Activated naive CD8-positive, alpha-beta T cell (primary cell): ENCODE results near the gene CRHR1.
A peak's percentile ranks its signal among the peaks of the same experiment; 100 is the strongest.
"Not testable (repeated sequence)": the region's sequence is repeated elsewhere in the genome, so short reads cannot be mapped to it uniquely, and the experiment has no call there.

Source experiments
- H3K27ac Mint-ChIP-seq: one replicate; pipeline ENCODE4 v1.8.0; 2021; ENCODE audit warnings: mixed read lengths
- H3K27me3 Mint-ChIP-seq: one replicate; pipeline ENCODE4 v1.8.0; 2021; ENCODE audit warnings: mixed read lengths
- H3K36me3 Mint-ChIP-seq: one replicate; pipeline ENCODE4 v1.8.0; 2021; ENCODE audit warnings: mixed read lengths
- H3K4me1 Mint-ChIP-seq: one replicate; pipeline ENCODE4 v1.8.0; 2021; ENCODE audit warnings: low read depth, mixed read lengths
- H3K4me3 Mint-ChIP-seq: one replicate; pipeline ENCODE4 v1.8.0; 2021; ENCODE audit warnings: mild to moderate bottlenecking, mixed read lengths
- H3K9me3 Mint-ChIP-seq: one replicate; pipeline ENCODE4 v1.8.0; 2021; ENCODE audit warnings: low read depth, mixed read lengths

Gene CRHR1

GRCh38 chr17:45847747-45848146 is 63.6 kb downstream of the CRHR1 start:
- H3K9me3 Mint-ChIP-seq = no peaks in the 10 kb centered on the region
- no peaks in the 10 kb centered on the region for H3K27me3 Mint-ChIP-seq
- no peaks in the 10 kb centered on the region for H3K36me3 Mint-ChIP-seq
- H3K27ac Mint-ChIP-seq = no peak overlapping the region
- peaks cover 2% of the 10 kb centered on the region for H3K4me1 Mint-ChIP-seq
- no peak overlapping the region for H3K4me3 Mint-ChIP-seq

DNA sequence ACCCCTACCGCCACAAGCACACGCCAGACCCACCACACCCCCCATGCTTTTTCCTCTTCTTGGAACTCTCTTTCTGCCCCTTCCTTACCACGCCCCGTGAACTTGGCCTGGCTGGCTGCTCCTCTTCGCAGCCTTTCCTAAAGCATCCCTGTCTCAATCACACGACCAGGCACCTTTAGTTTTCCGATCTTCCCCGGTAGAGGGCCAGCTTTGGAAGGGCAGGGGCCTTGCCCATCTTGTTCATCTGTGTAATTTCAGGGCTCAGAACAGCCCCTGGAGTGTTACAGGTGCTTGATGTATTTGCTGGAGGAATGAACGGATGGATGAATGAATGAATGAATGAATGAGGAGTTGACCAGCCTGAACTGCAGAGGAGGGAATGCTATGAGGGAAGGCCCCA is 64.3 kb downstream of the CRHR1 start:
- H3K27ac Mint-ChIP-seq = no peak overlapping the region

GRCh38 chr17:45848868-45849535 is 64.9 kb downstream of the CRHR1 start:
- no peak overlapping the region for H3K4me3 Mint-ChIP-seq
- peaks cover 4% of the 10 kb centered on the region for H3K4me1 Mint-ChIP-seq
- H3K27ac Mint-ChIP-seq = no peak overlapping the region
- no peaks in the 10 kb centered on the region for H3K36me3 Mint-ChIP-seq
- H3K27me3 Mint-ChIP-seq = no peaks in the 10 kb centered on the region
- H3K9me3 Mint-ChIP-seq = no peaks in the 10 kb centered on the region

More for the DNA sequence above, 64.3 kb downstream of the CRHR1 start:
- Mint-ChIP-seq H3K4me3 (no peak overlapping the region), H3K4me1 (peaks cover 4% of the 10 kb centered on the region), H3K36me3 (no peaks in the 10 kb centered on the region), H3K9me3 (no peaks in the 10 kb centered on the region), H3K27me3 (no peaks in the 10 kb centered on the region)

DNA sequence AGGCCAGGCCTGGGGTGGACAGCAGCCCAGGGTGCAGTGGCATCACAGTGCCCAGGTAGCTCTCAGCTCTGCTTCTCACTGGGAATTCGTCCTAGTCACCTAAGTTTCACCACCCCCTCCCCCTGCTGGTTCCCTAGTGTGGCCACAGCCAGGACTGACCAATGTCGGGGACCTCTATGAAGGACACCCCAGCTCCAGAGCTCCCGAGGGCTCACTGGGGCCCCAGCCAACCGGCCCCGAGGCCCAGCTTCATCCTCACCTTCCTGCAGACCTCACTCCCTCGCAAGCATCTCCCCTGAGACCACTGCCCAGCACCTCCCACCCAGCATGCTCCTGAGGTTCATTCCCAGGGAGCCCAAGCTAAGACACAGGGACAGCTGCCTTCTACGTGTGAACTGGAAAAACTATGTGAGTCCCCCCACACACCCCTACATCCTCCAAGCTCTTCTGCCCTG is 65.4 kb downstream of the CRHR1 start:
- Mint-ChIP-seq H3K4me3 (no peak overlapping the region), H3K36me3 (no peaks in the 10 kb centered on the region), H3K4me1 (peaks cover 4% of the 10 kb centered on the region), H3K27ac (no peak overlapping the region), H3K27me3 (no peaks in the 10 kb centered on the region), H3K9me3 (no peaks in the 10 kb centered on the region)

GRCh38 chr17:45850011-45850410 is 65.9 kb downstream of the CRHR1 start:
- Mint-ChIP-seq H3K4me1 (peaks cover 4% of the 10 kb centered on the region), H3K27me3 (no peaks in the 10 kb centered on the region), H3K9me3 (no peaks in the 10 kb centered on the region), H3K36me3 (no peaks in the 10 kb centered on the region), H3K4me3 (no peak overlapping the region), H3K27ac (no peak overlapping the region)

DNA sequence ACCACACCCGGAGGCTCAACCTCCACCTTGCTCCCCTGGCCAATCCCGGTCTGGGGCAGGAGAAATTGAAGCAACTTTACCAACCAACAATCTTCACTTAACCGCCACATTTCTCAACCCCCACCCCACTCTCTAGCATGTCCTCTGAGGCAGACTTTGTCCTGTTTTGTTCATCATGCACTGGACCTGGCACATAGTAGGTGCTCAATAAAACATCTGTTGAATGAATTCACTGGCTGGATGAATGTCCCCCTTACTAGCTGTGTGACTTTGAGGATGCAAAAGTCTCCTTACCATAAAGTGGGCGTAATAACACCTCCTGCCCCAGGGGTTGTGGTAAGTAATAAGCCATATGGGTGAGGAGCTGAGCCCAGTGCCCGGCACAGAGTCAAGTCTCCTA is 66.3 kb downstream of the CRHR1 start:
- H3K27me3 Mint-ChIP-seq = no peaks in the 10 kb centered on the region
- H3K27ac Mint-ChIP-seq = peak overlapping the region; percentile 34
- no peaks in the 10 kb centered on the region for H3K9me3 Mint-ChIP-seq

DNA sequence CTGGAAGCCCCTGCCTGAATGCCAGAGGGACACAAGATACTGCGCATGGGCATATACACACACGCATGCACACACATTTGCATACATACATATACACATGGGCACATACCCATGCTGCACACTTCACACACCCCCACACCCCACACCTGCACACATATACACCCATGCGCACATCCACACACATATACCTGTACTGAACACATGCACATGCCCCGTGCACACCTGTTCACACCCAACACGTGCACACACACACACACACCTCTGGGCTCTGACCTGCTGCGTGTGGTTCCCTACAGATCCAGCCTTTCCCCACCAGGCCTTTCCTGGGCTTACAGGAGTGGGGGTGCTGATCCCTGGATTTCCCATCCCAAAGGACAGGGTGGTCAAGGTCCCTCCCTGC is 66.9 kb downstream of the CRHR1 start:
- Mint-ChIP-seq H3K4me1 (peaks cover 4% of the 10 kb centered on the region), H3K27me3 (no peaks in the 10 kb centered on the region), H3K9me3 (no peaks in the 10 kb centered on the region), H3K4me3 (no peak overlapping the region), H3K27ac (no peak overlapping the region), H3K36me3 (no peaks in the 10 kb centered on the region)

More for the DNA sequence above, 66.3 kb downstream of the CRHR1 start:
- Mint-ChIP-seq H3K4me1 (peaks cover 4% of the 10 kb centered on the region), H3K36me3 (no peaks in the 10 kb centered on the region), H3K4me3 (no peak overlapping the region)

GRCh38 chr17:45851464-45851863 is 67.3 kb downstream of the CRHR1 start:
- no peaks in the 10 kb centered on the region for H3K9me3 Mint-ChIP-seq
- H3K27ac Mint-ChIP-seq = no peak overlapping the region
- H3K4me1 Mint-ChIP-seq = peaks cover 4% of the 10 kb centered on the region
- H3K27me3 Mint-ChIP-seq = no peaks in the 10 kb centered on the region
- H3K4me3 Mint-ChIP-seq = no peak overlapping the region
- H3K36me3 Mint-ChIP-seq = no peaks in the 10 kb centered on the region

DNA sequence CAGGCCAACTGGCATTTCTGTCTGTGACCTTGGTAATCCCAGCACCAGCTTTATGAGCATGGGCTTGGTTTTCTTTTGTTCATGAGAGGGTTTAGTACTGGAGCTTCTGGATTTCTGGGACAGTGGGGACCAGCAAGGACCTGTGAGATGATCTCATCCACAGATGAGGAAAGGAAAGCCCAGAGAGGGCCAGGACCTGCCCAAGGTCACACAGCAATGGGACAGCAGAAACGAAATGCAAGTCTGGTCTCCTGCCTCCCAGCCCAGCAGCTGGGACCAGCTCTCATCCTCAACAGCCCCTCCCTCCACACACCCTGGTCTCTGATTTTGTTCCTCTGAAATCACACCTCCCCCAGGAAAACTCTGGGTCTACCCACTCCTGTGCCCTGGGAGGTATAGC is 67.8 kb downstream of the CRHR1 start:
- Mint-ChIP-seq H3K4me3 (no peak overlapping the region), H3K27me3 (no peaks in the 10 kb centered on the region), H3K9me3 (no peaks in the 10 kb centered on the region), H3K36me3 (no peaks in the 10 kb centered on the region), H3K27ac (no peak overlapping the region), H3K4me1 (peaks cover 4% of the 10 kb centered on the region)

DNA sequence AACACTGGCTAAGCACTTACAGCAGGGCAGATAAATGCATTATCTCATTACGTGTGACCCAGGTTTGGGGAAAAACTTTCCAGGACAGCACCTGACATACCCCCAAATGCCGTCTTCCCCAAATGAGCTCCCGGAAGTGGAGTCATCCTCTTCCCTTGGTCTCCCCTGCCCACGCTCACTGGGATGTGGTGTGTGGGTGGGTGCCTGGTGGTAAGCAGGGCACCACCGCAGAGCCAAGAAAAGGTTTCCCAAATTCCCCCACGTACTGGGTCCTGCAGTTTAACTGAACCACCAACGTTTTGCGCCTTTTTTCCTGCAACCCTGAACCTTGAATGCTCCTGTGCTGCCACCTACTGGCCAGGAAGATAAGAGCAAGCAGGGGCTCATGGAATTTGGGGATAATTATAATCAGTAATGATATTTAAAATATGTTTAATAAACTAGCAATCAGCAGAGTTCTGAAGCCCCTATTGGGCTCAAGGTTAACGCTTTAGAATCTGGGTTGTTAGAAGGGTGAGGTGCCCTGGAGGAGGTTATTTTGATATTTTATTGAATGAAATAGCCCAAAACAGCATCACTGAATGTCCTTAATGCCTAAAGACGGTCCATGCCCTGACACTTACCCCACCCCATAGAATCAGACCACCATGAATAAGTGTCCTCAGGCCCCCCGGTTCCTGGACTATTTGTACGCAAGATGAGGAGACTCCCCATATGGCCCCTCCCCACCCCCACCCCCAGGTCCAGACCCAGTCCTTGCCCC is 68.6 kb downstream of the CRHR1 start:
- H3K4me3 Mint-ChIP-seq = no peak overlapping the region
- no peak overlapping the region for H3K27ac Mint-ChIP-seq
- H3K36me3 Mint-ChIP-seq = no peaks in the 10 kb centered on the region
- H3K27me3 Mint-ChIP-seq = peaks cover 4% of the 10 kb centered on the region
- H3K9me3 Mint-ChIP-seq = no peaks in the 10 kb centered on the region
- H3K4me1 Mint-ChIP-seq = peaks cover 4% of the 10 kb centered on the region

DNA sequence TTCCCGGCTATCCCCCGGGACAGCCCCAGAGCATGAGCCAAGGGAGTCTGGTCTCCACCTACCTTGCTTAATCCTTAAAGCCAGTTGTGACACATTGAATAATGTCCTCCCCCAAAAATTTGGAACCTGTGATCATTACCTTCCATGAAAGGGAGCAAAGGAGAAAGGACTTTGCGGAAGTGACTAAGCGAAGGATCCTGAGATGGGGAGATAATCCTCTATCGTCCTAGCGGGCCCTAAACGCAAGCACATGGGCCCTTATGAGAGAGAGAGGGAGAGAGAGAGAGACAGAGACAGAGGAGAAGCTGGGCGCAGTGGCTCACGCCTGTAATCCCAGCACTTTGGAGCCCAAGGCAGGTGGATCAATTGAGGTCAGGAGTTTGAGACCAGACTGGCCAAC is 70.1 kb downstream of the CRHR1 start:
- peaks cover 4% of the 10 kb centered on the region for H3K4me1 Mint-ChIP-seq
- no peaks in the 10 kb centered on the region for H3K36me3 Mint-ChIP-seq
- no peaks in the 10 kb centered on the region for H3K9me3 Mint-ChIP-seq
- no peak overlapping the region for H3K27ac Mint-ChIP-seq
- H3K4me3 Mint-ChIP-seq = no peak overlapping the region
- H3K27me3 Mint-ChIP-seq = peaks cover 7% of the 10 kb centered on the region

GRCh38 chr17:45855691-45856336 is 71.7 kb downstream of the CRHR1 start:
- H3K27ac Mint-ChIP-seq = no peak overlapping the region
- no peaks in the 10 kb centered on the region for H3K9me3 Mint-ChIP-seq
- H3K36me3 Mint-ChIP-seq = no peaks in the 10 kb centered on the region
- peaks cover 13% of the 10 kb centered on the region for H3K27me3 Mint-ChIP-seq
- no peak overlapping the region for H3K4me3 Mint-ChIP-seq
- peaks cover 4% of the 10 kb centered on the region for H3K4me1 Mint-ChIP-seq

DNA sequence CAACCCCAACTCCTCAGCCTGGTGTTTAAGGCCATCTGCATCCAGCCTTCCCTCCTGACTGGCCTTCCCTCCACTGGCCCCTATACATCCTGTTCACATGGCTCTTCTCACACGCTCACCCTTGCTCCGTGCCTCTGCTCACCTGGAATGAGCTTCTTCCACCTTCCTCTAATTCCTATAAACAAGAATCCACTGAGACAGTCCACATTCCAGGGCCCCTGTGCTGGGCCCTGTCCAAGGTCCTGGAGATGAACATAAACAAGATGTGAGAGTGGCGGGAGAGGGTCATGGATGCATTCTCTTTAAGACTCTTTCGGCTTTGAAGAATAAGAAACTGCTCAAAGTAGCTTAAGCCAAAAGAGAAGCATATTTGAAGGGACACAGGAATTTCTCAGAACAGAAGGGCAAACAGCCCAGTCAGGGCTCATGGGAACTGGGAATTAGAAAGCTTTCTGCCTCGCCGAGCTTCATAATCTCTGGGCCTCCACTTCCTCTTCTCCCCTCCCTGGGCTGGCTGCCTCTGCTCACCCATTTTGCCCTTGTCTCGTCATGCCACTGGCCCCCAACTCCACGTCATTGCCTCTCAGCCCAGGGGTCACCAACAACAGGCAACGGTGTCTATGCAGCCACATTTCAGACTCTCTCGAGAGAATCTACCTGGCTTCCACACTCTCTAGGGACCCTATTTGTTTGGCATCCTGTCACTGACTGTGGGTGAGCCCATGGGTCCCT is 74.0 kb downstream of the CRHR1 start:
- no peaks in the 10 kb centered on the region for H3K36me3 Mint-ChIP-seq
- H3K27me3 Mint-ChIP-seq = peaks cover 23% of the 10 kb centered on the region
- no peaks in the 10 kb centered on the region for H3K9me3 Mint-ChIP-seq

GRCh38 chr17:45861165-45861564 is 77.0 kb downstream of the CRHR1 start:
- Mint-ChIP-seq H3K27me3 (peaks cover 23% of the 10 kb centered on the region), H3K4me1 (peaks cover 5% of the 10 kb centered on the region), H3K4me3 (no peak overlapping the region), H3K9me3 (no peaks in the 10 kb centered on the region), H3K36me3 (no peaks in the 10 kb centered on the region), H3K27ac (no peak overlapping the region)

More for the DNA sequence above, 74.0 kb downstream of the CRHR1 start:
- no peak overlapping the region for H3K27ac Mint-ChIP-seq
- H3K4me3 Mint-ChIP-seq = no peak overlapping the region
- H3K4me1 Mint-ChIP-seq = peaks cover 2% of the 10 kb centered on the region

GRCh38 chr17:45862127-45862526 is 78.0 kb downstream of the CRHR1 start:
- H3K27ac Mint-ChIP-seq, H3K36me3 Mint-ChIP-seq, H3K4me1 Mint-ChIP-seq, H3K9me3 Mint-ChIP-seq, H3K4me3 Mint-ChIP-seq: not testable (repeated sequence)
- peaks cover 23% of the 10 kb centered on the region for H3K27me3 Mint-ChIP-seq
